Measurements from ENCODE around the gene NRXN3. TPM values are rescaled to one million over a fixed set of nuclear protein-coding genes. Genes with fewer than 3 reads are reported as not detected.

NRXN3 gene
- total RNA-seq, 4 donors from 2014 or later: 0.56 to 1.6 (median 1.1) TPM

DNA sequence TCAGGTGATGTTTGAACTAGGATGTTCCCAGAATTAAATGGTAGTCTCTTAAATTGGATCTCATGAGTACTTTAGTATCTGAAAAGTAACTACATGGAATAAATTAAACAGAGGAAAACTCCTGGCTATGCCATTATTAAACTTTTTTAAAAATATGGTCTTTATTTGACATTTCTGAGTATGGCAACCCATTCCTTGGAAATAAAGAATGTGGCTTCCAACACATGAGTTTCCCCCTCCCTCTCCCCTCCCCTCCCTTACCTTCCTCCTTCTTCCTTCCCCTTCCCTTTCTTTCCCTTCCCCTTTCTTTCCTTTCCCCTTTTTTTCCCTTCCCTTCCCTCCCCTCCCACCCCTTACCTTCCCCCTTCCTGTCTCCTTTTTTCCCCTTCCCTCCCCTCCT is 1100.9 kb downstream of the NRXN3 start:
- no peaks in the 10 kb centered on the region for H3K9me3 ChIP-seq
- no peaks in the 10 kb centered on the region for H3K4me1 ChIP-seq
- H3K27ac ChIP-seq: no peak overlapping the region
- H3K27me3 ChIP-seq: no peaks in the 10 kb centered on the region
- H3K4me3 ChIP-seq (replicated peaks in 1 of 3): no peak overlapping the region
- no peak for DNase-seq
- TF ChIP-seq, protein P1, sequence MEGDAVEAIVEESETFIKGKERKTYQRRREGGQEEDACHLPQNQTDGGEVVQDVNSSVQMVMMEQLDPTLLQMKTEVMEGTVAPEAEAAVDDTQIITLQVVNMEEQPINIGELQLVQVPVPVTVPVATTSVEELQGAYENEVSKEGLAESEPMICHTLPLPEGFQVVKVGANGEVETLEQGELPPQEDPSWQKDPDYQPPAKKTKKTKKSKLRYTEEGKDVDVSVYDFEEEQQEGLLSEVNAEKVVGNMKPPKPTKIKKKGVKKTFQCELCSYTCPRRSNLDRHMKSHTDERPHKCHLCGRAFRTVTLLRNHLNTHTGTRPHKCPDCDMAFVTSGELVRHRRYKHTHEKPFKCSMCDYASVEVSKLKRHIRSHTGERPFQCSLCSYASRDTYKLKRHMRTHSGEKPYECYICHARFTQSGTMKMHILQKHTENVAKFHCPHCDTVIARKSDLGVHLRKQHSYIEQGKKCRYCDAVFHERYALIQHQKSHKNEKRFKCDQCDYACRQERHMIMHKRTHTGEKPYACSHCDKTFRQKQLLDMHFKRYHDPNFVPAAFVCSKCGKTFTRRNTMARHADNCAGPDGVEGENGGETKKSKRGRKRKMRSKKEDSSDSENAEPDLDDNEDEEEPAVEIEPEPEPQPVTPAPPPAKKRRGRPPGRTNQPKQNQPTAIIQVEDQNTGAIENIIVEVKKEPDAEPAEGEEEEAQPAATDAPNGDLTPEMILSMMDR (IDR thresholded peaks at IDR 0.05): no peak
- intact Hi-C loops (cut with DNase I): no loop called here
- H3K36me3 ChIP-seq: no peaks in the 10 kb centered on the region

- Histone ChIP-seq H3K27ac (no peak overlapping the region), H3K36me3 (no peaks in the 10 kb centered on the region), H3K27me3 (no peaks in the 10 kb centered on the region), H3K4me1 (peaks cover 0 to 12% of the 10 kb centered on the region in 2 donors), H3K9me3 (no peaks in the 10 kb centered on the region), H3K4me3 (replicated peaks in 1 of 3) (no peak overlapping the region)
- TF ChIP-seq, protein P1 (IDR thresholded peaks at IDR 0.05): no peak
- no peak for TF ChIP-seq POLR2A (IDR thresholded peaks at IDR 0.05)
- 64 to 84% methylated on average over 2 of the region's 2 CpGs for WGBS, 2 donors
- intact Hi-C loops (cut with DNase I): no loop called here
- DNase-seq: no peak
Measured at GRCh38 chr14:79274641-79275291, 1104.6 kb downstream of the NRXN3 start.

DNA sequence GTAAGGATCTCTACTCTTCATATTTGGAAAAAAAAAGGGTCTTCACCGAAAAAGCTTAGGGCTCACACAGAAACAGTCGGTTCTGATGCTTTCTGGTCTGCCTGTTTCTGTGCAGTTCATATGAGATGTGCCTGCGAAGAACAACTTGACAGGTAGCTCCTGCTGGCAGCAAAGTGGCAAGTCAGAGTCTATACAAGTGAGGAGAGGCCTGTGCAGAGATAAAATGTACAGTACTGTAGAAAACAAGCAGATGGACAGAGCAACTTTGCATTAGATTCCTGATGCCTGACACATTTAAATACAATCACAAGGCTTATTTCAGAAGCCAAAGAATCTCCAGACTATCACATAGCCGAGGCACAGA is 1105.1 kb downstream of the NRXN3 start:
- WGBS, 2 donors: 78 to 80% methylated on average over 4 of the region's 4 CpGs
- no peak for DNase-seq
- H3K27me3 ChIP-seq: no peaks in the 10 kb centered on the region
- no peak overlapping the region for H3K4me3 ChIP-seq (replicated peaks in 1 of 3)
- H3K27ac ChIP-seq: no peak overlapping the region
- TF ChIP-seq POLR2A (IDR thresholded peaks at IDR 0.05): no peak
- TF ChIP-seq, protein P1 (IDR thresholded peaks at IDR 0.05): no peak
- peaks cover 0 to 17% of the 10 kb centered on the region in 2 donors for H3K4me1 ChIP-seq
- H3K9me3 ChIP-seq: no peaks in the 10 kb centered on the region
- no peaks in the 10 kb centered on the region for H3K36me3 ChIP-seq
- intact Hi-C loops (cut with DNase I): no loop called here

GRCh38 chr14:79278286-79278797 is 1108.2 kb downstream of the NRXN3 start:
- Histone ChIP-seq H3K9me3 (no peaks in the 10 kb centered on the region), H3K27me3 (no peaks in the 10 kb centered on the region), H3K4me3 (replicated peaks in 1 of 3) (peak overlapping the region; percentile 29 to 74 (median 39)), H3K27ac (no peak overlapping the region), H3K36me3 (no peaks in the 10 kb centered on the region), H3K4me1 (peaks cover 0 to 19% of the 10 kb centered on the region in 2 donors)
- WGBS, 2 donors: 17 to 18% methylated on average over 17 to 18 of the region's 18 CpGs
- peak in 1 of 2 donors; percentile 2 for DNase-seq
- intact Hi-C loops (cut with DNase I): no loop called here
- TF ChIP-seq POLR2A (IDR thresholded peaks at IDR 0.05): no peak
- TF ChIP-seq, protein P1 (IDR thresholded peaks at IDR 0.05): no peak

GRCh38 chr14:79278798-79279644 is 1108.8 kb downstream of the NRXN3 start:
- H3K9me3 ChIP-seq: no peaks in the 10 kb centered on the region
- peak; percentile 86 to 88 for DNase-seq
- no peak overlapping the region for H3K27ac ChIP-seq
- no peaks in the 10 kb centered on the region for H3K27me3 ChIP-seq
- no peaks in the 10 kb centered on the region for H3K36me3 ChIP-seq
- intact Hi-C loops (cut with DNase I): no loop called here
- peaks cover 0 to 19% of the 10 kb centered on the region in 2 donors for H3K4me1 ChIP-seq
- 2% methylated on average over 50 to 62 of the region's 67 CpGs for WGBS, 2 donors
- TF ChIP-seq, protein P1 (IDR thresholded peaks at IDR 0.05): no peak
- TF ChIP-seq POLR2A (IDR thresholded peaks at IDR 0.05): peak in 1 of 2 donors; percentile 79
- H3K4me3 ChIP-seq (replicated peaks in 1 of 3): peak overlapping the region; percentile 29 to 74 (median 65)
